Hematopoietic multipotent progenitor cell treated with erythropoietin and hydrocortisone succinate and interleukin-3 and kit ligand, for 8 days (in vitro differentiated cells): Measurements from ENCODE around the gene FAM193A.
"Not testable (repeated sequence)": the region's sequence is repeated elsewhere in the genome, so short reads cannot be mapped to it uniquely, and the experiment has no call there.

Experiments
- DNase-seq: peaks from one replicate; pipeline ENCODE4 v3.0.0-alpha.2; 2015

FAM193A gene

GRCh38 chr4:2621419-2621818, 85.0 kb downstream of the FAM193A start:
- no peak for DNase-seq

- DNase-seq: no peak
These were observed 87.0 kb downstream of the FAM193A start for GRCh38 chr4:2623442-2623841.

- no peak for DNase-seq
These were observed 88.5 kb downstream of the FAM193A start for GRCh38 chr4:2624782-2625530.

- no peak for DNase-seq
These were observed 89.8 kb downstream of the FAM193A start for GRCh38 chr4:2626231-2626630.

GRCh38 chr4:2630556-2631273, 94.3 kb downstream of the FAM193A start:
- DNase-seq: peak; percentile 7

GRCh38 chr4:2634014-2634413, 97.6 kb downstream of the FAM193A start:
- DNase-seq: no peak

GRCh38 chr4:2636331-2636730, 99.9 kb downstream of the FAM193A start:
- no peak for DNase-seq

GRCh38 chr4:2636994-2637393, 100.5 kb downstream of the FAM193A start:
- not testable (repeated sequence) for DNase-seq

- no peak for DNase-seq
These were observed 101.6 kb downstream of the FAM193A start for GRCh38 chr4:2637956-2638552.

- DNase-seq: no peak
These were observed 102.3 kb downstream of the FAM193A start for GRCh38 chr4:2638730-2639129.

- DNase-seq: no peak
These were observed 106.5 kb downstream of the FAM193A start for GRCh38 chr4:2642968-2643367.

GRCh38 chr4:2643555-2643954, 107.1 kb downstream of the FAM193A start:
- DNase-seq: no peak

GRCh38 chr4:2646396-2647149, 110.1 kb downstream of the FAM193A start:
- peak; percentile 55 for DNase-seq

GRCh38 chr4:2647403-2648158, 111.1 kb downstream of the FAM193A start:
- no peak for DNase-seq

- no peak for DNase-seq
These were observed 111.8 kb downstream of the FAM193A start for GRCh38 chr4:2648159-2648814.

- no peak for DNase-seq
These were observed 113.2 kb downstream of the FAM193A start for GRCh38 chr4:2649604-2650114.

- no peak for DNase-seq
These were observed 113.8 kb downstream of the FAM193A start for GRCh38 chr4:2650276-2650675.

GRCh38 chr4:2651546-2651945, 115.1 kb downstream of the FAM193A start:
- DNase-seq: no peak

- DNase-seq: no peak
These were observed 115.6 kb downstream of the FAM193A start for GRCh38 chr4:2651998-2652397.

- no peak for DNase-seq
These were observed 116.1 kb downstream of the FAM193A start for GRCh38 chr4:2652415-2653160.
